NCI-H526 (cell line): Measurements from ENCODE around the gene GNAS.

Source experiments
- DNase-seq, 2 experiments: peaks; one replicate each; lab custom pipeline; 2025; lab: John Stamatoyannopoulos, UW

The GNAS gene

DNA sequence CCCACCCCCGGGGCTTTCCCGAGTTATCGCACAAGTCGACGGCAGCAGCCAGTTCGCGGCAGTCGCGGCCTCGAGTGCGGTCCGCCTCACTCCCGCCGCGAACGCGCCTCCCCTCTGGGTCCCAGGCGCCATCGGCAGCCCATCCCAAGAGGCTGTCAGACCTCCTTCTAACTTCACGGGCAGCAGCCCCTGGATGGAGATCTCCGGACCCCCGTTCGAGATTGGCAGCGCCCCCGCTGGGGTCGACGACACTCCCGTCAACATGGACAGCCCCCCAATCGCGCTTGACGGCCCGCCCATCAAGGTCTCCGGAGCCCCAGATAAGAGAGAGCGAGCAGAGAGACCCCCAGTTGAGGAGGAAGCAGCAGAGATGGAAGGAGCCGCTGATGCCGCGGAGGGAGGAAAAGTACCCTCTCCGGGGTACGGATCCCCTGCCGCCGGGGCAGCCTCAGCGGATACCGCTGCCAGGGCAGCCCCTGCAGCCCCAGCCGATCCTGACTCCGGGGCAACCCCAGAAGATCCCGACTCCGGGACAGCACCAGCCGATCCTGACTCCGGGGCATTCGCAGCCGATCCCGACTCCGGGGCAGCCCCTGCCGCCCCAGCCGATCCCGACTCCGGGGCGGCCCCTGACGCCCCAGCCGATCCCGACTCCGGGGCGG lies 1.6 kb downstream of the GNAS start:
- peak in 1 of 2 experiments; percentile 33 for DNase-seq

DNA sequence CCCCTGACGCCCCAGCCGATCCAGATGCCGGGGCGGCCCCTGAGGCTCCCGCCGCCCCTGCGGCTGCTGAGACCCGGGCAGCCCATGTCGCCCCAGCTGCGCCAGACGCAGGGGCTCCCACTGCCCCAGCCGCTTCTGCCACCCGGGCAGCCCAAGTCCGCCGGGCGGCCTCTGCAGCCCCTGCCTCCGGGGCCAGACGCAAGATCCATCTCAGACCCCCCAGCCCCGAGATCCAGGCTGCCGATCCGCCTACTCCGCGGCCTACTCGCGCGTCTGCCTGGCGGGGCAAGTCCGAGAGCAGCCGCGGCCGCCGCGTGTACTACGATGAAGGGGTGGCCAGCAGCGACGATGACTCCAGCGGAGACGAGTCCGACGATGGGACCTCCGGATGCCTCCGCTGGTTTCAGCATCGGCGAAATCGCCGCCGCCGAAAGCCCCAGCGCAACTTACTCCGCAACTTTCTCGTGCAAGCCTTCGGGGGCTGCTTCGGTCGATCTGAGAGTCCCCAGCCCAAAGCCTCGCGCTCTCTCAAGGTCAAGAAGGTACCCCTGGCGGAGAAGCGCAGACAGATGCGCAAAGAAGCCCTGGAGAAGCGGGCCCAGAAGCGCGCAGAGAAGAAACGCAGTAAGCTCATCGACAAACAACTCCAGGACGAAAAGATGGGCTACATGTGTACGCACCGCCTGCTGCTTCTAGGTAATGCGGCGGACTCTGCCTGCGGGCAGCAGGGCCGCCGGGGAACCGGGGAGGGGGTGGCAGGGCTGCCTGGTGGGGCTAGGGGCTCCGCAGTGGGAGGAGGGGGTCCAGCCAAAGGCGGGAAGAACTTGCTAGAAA lies 2.3 kb downstream of the GNAS start:
- peak in 1 of 2 experiments; percentile 43 for DNase-seq

DNA sequence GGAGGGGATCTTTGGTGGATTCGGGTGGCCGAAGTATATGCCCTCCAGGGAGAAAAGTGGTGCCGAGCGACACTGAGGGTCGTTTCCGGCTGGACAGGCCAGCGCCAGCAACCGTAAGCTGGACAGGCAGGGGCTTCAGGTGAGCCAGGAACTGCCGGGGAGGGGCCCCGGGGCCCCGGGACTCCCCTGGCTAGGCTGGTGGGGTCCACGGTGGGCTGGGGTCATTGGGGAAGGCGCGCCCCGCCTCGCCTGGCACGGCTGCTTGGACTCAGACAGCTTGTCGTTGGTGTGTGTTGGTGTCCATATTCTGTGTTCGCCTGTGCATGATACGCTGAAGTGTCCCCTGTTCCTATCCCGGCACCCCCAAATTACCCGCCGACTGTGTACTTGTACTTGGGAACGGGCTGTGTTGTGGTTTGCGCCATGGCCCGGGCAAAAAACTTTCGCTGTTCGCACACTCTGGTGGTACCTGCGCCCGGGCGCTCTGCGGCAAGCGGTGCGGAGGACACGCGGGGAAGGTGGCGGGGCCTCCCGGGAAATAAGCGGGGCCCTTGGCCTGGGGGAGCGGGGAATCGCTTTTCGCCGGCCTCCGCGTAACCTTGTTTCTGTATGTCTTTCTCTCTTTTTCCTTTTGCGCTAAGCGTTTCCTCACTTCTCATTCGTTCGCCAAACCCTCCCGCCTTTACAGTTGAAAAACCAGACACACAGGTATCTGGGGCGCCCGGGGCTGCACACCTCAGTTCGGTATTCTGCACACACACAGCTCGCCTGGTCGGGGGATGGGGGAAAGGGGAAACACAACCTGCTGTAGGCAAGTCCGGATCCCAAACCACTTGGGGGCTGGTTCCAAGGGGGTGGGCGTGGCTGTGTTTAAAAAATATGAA lies 3.2 kb downstream of the GNAS start:
- DNase-seq: peak in 1 of 2 experiments; percentile 62

DNA sequence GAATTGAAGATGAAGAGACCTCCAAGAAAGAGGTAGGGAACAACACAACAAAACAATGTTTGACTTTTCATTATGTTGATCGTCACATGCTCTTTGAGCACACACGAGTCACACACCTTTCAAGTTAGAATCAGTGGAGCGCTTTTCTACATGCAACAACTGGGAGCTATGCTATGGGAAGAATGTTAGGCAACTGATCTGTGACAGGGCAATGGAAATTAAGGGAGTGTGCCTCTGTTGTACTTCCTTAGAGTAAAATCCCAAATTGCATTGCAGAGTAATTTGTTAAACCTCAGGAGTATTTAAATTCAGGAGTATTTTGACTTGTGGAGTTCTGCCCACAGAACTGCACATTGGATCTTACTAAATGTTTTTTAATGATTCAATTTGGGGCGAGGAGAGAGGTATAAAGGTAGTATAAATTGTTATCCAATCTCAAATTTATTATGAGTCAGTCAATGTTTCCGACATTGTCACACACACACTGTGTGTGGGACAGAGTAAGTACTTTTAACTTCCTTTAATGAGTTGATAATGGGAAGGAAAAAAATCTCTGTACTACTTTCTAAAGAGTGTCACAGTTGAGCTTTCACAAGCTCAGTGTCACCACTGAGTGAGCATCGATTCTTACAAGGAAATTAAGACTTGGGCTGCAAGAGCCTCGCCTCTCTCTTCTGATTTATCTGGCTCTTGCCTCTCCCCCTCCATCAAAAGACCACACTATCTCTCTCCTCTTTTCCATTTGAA lies 10.7 kb downstream of the GNAS start:
- no peak for DNase-seq

DNA sequence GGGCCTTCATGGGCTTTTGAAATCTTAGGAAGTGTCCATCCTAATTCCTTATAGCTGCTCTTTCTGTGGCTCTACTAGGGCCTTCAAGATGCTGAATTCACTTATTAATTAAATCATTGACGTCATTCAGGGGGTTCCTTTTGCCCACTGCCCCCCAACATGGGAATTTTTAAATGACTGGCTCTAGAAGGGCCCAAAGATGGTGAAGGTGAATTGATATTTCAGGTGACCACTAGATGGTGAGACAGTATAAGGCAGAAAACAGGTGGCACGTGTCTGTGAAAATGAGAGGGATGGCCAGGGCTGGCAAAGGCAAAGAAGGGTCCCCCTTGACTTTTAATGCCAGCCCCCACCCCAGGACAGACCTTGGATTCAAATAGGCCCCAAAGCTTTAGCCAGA lies 11.8 kb downstream of the GNAS start:
- peak in 1 of 2 experiments; percentile 28 for DNase-seq

DNA sequence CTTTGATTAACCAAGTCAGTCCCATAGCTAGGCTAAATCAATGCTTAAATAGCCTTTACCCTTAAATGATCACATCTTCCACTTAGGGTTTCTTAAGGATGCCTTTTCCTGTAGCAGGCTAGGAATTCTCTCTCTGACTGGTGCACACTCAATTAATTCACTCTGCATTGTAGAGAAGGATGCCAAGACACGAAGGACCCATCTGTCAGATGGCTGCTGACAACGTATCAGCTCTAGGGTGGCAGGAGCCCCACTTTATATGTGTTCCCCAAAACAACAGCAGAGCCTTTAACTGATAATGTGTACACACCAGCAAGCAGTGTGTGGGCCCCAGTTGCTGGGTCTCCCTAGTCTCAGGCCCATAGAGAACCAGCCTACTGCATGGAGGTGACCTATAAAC lies 13.3 kb downstream of the GNAS start:
- no peak for DNase-seq

DNA sequence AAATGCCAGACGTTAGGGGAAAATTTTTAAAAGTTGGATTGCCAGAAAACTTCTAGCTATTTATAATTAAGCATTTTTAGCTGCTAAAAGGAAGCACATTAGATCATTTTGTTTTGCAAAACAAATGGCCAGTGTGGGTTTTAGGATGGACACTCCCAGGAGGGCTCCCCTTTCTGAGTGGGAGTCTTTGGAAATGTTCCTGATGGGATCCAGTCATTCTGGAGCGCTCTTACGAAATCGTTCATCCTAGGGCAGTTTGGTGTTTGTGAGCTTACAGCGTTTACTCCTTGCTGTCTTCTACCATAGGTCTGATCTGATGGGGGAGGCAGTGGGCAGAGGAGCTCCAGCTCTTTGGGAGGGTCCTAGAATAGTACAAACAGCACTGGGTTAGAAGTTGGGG lies 14.7 kb downstream of the GNAS start:
- no peak for DNase-seq

DNA sequence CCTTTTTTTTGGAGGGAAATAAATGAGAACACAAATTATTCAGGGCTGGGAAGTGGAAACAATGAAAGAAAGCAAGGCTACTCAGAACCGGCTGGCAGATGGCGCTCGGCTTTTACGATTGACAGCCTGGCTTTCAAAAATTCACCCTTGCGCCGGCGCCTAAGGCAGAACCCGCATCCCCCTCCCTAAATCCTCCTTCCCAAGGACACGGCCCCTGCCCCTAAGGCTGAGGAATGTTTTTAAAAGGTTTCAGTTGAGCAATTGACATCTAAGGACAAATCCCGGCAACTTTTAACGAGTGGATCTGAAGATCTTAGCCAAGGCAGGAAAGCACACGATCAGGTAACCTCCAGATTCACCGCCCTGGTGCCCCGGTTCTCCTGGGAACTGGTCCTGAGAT lies 16.3 kb downstream of the GNAS start:
- peak in 1 of 2 experiments; percentile 54 for DNase-seq

DNA sequence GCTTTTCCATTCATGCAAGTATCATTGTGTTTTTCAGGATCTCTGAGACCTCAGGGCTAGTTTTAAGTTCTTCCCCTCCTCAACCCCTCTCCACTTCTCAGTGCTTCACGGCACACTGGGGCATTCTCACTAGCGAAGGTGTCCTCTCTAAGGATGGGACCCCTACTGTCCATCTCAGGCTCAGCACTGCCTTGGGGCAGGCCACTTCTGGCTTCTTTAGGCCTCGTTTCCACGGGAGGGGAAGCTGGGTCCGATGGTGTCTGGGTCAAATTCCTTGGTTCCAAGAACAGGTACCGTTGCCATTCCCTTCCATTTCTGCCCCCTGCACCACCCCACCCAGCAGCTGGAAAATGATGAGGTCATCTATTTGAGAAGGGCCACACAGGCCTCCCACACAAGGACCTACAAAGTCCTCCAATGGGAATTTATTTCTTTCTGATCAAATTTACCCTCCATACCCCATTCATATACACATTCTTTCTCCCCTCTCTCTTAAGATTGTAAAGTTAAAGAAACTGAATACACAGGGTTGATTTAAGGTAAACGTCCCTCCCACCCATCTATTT lies 17.2 kb downstream of the GNAS start:
- no peak for DNase-seq

DNA sequence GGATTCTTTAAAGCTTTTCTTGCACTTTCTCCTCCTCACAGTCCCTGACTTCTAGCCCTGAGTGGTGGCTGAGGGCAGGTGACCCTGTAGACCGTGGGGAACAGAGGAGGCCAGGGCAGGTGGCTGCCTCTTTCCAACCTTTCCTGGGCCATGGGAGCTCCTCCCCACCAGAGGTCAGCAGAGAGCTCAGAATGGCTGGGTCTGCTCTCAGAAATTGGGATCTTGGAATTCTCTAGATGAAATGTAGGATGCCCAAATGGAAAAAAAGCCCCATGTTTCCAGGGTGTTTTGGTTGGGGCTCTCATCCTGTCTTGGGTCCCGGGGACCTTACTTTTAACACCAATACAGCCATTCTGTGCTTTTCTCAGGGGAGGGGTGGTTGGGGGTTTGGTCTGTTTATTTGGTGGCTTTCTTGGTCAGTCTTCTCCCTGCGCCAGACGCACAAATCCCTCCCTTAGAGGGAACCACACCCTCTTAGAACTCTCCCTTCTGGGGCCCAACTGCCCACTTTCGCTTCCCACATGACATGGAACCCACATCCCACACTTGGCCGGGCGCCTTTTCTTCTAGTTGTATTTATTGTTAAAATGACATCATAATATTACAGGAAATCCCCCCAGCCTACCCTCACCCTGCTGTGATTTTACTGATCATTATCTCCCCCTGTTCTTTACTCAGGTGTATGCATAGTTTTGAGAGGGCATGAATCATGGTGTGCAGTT lies 17.9 kb downstream of the GNAS start:
- DNase-seq: peak; percentile 74 to 84

DNA sequence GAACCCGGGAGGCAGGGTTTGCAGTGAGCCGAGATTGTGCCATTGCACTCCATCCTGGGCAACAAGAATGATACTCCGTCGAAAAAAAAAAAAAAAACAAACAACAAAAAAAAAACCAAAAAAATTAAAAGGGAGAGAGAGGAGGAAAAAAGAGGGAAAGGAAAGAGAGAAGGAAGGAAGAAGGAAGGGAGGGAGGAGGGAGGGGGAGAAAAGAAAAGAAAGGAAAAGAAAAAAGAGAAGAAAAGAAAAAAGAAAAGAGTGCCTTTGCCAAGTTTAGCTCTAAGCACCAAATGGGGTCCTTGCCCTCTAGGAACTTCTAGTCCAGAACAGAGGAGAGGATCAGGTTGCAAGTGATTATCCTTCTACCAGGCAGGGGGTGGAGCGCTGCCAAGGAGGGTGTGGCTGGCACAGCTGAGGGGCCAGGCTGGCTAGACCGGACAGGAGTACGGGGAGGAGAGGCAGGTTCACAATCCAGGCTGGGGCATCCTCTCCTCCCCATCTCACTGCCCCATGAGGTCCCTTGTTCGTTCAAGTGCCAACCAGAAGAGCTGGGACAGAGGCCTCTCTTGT lies 19.1 kb downstream of the GNAS start:
- DNase-seq: peak in 1 of 2 experiments; percentile 28

DNA sequence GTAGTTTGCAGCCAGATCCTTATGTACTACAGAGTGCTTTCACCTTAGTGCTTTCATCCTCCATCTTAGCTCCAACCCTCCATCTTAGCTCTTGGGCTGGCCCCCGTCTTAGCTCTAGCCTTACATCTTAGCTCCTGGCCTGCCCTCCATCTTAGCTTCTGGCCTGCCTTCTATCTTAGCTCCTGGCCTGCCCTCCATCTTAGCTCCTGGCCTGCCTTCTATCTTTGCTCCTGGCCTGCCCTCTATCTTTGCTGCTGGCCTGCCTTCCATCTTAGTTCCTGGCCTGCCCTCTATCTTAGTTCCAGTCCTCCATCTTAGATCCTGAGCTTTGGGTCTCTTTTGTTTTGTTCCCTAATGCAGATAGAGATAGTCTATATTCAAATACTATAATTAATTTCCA lies 22.0 kb downstream of the GNAS start:
- DNase-seq: no peak

DNA sequence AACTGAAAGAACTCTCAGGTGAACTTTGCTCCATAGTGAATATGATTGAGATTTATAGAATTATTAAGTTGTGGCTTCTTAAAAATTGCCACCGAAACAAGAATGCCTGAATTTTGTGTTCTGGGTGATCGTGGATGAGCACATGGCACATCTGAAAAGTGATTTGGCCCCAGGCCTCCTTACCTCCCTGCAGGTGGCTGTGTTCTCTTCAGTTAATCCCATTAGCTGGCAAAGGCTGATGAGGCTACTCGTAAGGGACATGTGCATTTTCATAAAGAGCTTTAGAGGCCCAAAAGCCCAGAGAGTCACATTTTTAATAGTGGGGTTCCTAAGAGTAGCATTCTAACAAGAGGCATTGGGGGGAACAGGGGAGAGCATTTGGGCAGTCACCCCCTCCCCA lies 22.6 kb downstream of the GNAS start:
- DNase-seq: no peak

DNA sequence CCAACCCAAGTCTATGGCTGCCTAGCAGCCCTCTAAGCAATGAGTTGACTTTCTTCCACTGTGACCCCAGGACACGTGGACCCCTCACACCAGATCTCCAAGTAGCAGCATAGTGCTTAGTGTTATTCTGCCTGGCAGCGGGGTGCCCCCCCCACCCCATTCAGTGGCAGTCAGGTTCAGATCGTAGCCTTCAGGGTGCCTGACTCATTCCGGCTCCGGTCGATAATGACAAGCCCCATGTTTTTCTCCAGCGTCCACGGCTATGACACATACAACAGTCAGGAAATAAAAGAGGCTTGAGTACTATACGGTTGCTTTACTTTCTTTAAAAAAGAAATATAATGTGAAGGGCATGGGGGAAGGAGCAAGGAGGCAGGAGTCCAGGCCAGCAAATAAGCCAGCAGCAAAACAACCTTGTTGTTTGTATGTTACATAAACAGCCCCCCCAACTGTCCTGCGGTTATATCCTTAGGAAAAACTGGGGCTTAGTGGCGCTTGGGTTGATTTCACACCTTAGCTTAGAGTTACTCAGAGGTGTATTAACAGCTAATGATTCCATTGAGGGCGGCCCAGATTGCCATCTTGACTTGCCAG lies 23.1 kb downstream of the GNAS start:
- DNase-seq: no peak

DNA sequence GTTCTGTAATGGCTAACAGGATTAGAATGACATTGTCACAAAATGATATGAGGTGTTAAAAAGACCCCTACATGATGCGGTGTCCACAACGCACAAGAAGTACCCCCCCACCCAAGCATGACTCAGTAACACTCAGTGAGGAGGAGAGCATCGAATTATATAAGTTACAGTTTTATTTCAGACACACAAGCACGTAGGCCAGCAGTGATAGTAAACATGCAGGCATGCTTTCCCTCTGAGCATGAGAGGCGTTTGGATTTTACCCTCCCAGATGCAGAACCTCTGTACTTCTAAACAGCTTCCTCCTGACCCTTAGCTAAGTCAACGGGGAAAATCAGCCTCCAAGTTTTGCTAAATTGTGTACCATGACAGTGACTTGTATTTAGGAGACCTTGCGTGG lies 23.9 kb downstream of the GNAS start:
- no peak for DNase-seq

DNA sequence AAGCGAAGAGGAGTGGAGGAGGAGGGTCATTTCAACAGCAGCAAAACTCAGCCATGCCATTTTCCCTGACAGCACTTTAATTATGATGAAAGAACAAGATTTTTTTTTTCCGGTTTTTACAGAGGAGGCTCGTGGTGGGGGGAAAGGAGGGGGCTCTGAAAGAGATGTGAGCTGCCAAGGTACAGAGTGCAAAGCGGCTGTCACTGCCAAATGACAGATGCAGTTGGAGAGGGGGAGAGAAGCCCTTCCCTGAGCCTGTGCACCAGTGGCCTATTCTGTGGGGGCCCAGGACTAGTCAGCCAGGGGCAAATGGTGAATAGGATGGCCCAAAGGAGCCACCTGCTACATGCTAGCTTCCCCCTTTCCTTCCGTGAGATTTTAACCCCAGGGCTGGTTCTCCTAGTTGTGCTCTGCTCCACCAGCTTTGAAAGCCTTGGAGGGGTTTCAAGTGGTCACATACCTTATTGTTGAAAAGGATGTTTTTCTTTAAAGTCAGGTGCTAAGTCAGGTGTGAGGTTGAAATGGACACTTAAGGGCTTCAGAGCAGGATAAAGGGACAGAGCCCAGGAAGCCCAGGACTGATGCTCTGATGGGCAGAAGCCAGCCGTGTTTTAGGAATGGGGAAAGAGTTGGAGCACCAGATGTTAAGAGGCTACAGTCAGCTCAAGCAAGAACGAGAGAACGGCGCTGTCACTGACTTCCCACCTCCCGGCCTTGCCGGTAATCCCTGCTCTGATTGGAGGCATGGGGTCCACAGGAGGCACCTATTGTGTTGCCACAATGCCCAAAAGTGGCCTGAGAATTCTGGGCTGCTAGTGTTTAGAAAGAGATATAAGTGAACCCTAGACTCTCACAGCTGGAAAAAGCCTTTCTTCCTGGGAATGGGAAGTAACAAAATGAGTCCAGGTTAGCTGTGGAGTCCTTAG lies 24.8 kb downstream of the GNAS start:
- no peak for DNase-seq

DNA sequence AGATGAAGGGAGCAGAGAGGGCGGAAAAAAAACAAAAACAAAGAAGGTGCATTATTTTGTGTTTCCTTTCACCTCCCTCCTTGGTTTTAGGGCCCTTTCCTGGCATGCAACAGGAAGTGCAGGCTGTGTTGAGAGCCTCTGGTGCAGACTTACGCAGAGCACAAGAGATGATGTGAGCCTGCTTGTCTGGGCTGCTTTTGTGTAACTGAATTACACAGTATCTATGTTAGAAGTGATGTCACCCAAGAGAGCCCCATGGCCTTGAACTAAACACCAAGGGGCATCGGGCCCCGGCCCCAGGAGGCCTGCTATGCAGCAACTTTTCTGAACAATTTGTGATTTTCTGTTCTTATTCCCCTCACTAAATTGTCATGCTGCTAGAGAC lies 25.5 kb downstream of the GNAS start:
- DNase-seq: no peak

DNA sequence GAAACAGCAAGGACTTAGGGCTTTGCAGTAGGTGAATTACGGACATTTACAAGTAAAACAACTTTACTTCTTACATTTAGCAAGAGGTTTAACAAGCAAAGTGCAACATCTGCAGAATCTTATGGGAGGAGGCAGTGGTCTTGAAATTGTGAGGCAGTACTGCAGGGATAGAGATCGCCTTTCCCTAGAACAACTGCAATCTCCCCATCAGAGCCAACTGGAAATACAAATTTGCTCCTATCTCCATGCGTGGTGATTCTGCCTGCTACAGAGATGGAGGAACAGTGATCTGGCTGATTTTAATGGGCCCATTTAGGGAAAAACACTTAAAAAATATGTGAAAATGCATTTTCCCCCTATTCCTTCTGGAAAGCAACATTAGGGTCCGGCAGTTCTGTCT lies 25.9 kb downstream of the GNAS start:
- DNase-seq: no peak

DNA sequence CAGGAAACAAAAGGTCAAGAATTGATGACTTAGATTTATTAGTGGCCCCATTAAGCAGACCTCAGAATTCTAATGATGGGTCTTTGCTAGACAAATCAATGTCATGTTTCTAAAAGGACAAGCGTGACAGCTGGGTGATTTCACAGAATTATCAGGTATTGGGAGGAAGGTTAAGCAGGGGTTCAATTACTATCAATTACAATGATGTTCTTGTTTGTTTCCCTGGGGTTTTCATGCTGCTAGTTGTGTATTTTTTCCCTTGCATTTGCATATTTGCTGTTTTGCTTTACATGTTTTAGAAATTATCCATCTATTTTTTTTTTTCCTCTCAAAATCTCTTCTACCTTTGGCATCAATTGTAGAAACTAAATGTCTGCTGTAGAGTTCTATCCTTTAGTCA lies 27.9 kb downstream of the GNAS start:
- DNase-seq: no peak
